ENCODE measurements around the gene PLD1.
"Not testable (repeated sequence)": the region's sequence is repeated elsewhere in the genome, so short reads cannot be mapped to it uniquely, and the experiment has no call there.

PLD1 gene

DNA sequence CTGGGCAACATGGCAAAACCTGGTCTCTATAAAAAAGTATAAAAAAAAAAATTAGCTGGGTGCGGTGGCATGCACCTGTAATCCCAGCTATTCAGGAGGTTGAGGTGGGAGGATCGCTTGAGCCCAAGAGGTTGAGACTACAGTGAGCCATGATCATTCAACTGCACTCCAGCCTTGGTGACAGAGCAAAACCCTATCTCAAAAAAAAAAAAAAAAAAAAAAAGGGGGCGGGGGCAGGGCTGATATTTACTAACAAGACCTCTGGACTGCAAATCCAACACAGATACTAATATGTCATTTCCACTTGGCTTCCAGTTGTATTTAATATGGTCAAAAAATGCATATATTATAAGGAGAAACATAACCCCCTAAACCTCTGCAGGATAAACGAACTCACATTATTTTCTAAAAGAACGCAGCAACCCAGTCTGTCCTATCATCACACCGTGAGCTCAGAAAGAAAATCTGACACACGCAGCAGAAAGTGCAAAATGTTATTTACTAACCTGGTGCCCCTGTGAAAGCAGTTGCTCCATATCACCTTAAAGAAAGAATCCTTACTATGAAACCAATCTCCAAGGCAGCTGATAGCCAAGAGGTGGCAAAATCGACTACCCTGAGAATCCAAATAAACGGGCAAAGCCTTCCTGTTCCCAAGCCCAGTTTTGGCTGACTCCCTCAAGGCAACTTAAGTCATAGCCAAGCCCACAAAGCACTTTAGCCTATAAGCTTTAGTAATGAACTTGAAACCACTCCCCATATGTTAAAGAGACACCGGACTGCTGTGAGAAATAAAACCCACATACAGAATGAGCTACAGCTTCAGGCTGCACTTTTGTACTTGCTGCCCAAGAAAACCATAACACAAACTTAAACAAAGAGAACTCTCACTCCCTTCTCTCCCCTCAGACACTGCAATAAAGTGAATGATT, 39.3 kb downstream of the PLD1 start:
- no peak for DNase-seq (ENCODE audit: low spot score)

DNA sequence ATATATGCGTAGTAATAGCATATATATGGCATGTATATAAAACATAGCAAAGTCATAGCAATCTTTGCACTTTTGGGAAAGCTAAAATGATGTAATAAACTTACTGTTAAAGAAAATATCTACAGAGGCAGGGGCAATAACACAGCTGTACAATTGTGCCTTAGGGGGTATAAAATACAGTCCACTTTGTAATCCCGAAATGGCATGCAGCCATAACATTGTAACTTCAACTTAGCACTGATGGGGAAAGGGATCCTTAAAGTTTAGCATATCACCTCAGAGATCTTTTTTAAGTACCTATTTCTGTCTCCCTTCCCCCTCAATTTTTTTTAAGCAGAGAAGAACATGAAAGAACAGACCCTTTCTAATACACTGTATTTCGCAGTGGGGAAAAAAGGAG, 40.8 kb downstream of the PLD1 start:
- DNase-seq (ENCODE audit: low spot score) = no peak

GRCh38 chr3:171768986-171769385, 41.3 kb downstream of the PLD1 start:
- no peak for DNase-seq (ENCODE audit: low spot score)

- DNase-seq (ENCODE audit: low spot score) = no peak
Measured at GRCh38 chr3:171768281-171768900, 41.9 kb downstream of the PLD1 start.

- DNase-seq (ENCODE audit: low spot score) = no peak
Measured at GRCh38 chr3:171765511-171765887, 44.8 kb downstream of the PLD1 start.

DNA sequence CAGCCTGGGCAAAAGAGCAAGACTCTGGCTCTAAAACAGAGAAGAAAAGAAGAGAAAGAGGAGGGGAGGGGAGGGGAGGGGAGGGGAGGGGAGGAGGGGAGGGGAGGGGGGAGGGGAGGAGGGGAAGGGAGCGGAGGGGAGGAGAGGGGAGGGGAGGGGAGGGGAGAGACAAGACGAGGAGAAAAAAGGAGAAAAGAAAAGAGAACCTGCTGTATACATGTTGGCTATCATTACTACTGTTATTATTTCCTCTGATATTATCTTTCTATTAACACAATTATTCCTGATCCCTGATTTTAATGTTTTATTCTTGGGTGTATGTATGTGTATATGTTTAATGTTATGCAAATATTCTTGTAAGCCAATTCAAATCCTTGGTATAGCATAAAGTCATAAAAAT, 46.9 kb downstream of the PLD1 start:
- DNase-seq (ENCODE audit: low spot score) = no peak

GRCh38 chr3:171760477-171760876, 49.8 kb downstream of the PLD1 start:
- no peak for DNase-seq (ENCODE audit: low spot score)

DNA sequence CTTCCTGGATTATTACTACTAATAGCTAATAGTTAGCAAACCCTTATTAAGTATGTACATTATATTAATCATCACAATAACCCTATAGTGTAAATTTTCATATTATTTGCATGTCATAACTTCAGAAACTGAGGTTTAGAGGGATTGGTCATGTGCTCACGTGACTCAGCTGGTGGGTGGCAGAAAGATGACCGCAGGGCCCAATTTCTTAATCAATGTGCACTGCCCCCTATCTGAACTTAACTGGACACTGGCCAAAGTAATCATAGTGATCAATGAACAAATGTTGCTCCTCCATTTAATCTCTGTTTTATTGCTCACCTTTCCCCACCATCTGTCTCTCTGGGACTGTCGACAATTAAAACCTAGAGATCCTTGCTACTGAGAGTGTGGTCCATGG, 52.2 kb downstream of the PLD1 start:
- DNase-seq (ENCODE audit: low spot score) = no peak

- DNase-seq (ENCODE audit: low spot score) = no peak
Measured at GRCh38 chr3:171757361-171758034, 52.8 kb downstream of the PLD1 start.

DNA sequence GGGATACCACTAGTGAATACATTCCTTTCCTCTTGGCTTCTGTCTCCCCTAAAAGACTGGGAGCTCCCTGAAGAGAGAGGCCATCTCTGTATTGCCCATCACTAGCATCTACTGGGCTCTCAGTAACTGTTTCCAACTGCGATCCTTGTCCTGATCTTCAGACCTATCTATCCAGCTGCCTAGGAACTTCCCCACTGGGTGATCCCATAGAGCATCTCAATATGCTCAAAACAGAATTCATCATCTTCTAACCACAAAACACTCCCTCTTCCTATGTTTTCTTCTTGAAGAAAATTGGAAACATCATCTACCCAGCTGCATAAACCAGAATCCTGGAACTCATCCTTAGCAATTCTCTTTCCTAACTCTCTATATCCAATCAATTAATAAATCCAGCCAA, 54.6 kb downstream of the PLD1 start:
- DNase-seq (ENCODE audit: low spot score) = no peak

DNA sequence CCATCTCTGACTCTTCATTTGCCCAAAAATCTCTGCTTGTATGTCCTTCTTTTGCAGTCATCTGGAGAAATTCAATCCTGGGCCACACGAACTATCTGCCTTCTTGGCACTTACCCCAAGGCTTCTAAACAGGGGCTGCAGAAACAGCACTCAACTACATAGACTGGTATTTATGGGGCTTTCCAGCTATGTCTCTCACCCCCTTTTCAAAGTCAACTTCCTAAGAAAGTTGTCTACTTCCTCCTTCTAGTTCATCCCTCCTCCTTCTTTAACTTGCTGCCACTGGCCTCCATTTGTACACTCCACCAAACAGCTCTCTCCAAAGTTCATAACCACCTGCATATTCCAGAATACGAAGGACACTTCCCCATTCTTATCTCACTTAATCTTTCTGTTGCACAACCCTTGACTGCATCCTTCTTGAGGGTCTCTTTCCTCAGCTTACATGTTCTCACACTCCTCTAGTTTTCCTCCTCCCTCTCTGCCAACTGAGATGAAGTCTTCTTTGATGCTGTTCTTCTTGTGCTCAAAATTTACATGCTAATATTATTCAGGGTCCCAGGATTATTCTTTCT, 55.2 kb downstream of the PLD1 start:
- no peak for DNase-seq (ENCODE audit: low spot score)

DNA sequence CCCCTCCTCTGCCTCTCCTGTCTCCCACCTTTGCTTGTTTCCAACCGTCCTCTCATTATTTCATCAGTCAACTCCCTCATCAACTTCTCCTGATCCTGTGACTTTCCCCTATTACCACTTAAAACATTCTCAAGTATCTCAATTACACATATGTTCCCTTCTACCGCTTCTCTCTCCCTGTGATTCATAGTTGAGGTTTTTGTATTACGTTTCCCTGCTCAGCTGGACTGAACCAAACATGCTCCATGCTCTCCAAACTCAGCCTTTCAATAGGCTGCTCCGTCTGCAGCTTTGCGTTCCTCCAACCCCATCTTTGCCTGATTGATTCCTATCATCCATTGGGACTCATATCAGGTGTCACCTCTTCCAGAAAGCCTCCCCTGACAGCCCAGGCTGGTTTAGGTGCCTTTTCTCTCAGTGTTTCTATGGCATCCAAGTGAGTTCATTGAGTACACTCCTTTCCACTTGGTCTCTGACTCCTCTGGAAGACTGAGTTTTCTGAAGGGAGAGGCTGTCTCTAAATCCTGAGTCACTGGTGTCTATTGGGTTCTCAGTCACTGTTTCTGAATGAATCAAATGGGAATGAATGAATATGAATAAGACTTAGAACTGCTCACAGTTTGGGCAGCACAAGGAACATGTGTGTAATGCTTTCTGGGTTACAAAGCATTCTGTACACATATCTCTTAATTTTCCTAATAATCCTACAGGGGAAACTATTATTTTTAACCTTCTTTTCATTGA, 56.4 kb downstream of the PLD1 start:
- no peak for DNase-seq (ENCODE audit: low spot score)

- no peak for DNase-seq (ENCODE audit: low spot score)
Measured at GRCh38 chr3:171753025-171753472, 57.2 kb downstream of the PLD1 start.

DNA sequence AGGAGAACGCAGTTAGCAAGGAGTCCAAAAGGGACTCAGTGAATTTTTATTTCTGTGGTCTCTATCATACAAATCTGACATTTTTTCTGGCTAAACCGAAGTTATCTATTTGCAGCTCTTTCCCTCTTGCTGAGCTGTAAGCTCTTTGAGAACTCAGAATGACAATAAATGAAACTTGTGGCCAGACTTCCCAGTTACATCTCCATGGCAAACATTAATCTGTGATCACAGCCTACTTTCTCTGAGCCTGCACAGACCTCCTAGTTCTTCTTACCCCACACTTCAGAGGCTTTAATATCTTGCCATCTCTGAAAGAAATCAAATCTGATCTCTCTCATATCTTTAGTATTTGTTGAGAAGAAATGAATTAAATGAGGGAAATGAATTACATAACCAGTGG, 58.0 kb downstream of the PLD1 start:
- no peak for DNase-seq (ENCODE audit: low spot score)

- no peak for DNase-seq (ENCODE audit: low spot score)
Measured at GRCh38 chr3:171749124-171749523, 61.2 kb downstream of the PLD1 start.

GRCh38 chr3:171748064-171748924, 62.0 kb downstream of the PLD1 start:
- DNase-seq (ENCODE audit: low spot score) = no peak

GRCh38 chr3:171747223-171747920, 62.9 kb downstream of the PLD1 start:
- no peak for DNase-seq (ENCODE audit: low spot score)

- not testable (repeated sequence) for DNase-seq (ENCODE audit: low spot score)
Measured at GRCh38 chr3:171746320-171747222, 63.7 kb downstream of the PLD1 start.
